HG02970 (cell line): ENCODE data around the gene GNG11.

ENCODE experiments used
- ATAC-seq: cut with Tn5 transposase; IDR thresholded peaks from one replicate; pipeline ENCODE4 v1.9.1; 2021; ENCODE audit warnings: mild to moderate bottlenecking, moderate library complexity, moderate number of reproducible peaks; ENCODE audit not compliant: unreplicated experiment, low FRiP score

GNG11 gene

DNA sequence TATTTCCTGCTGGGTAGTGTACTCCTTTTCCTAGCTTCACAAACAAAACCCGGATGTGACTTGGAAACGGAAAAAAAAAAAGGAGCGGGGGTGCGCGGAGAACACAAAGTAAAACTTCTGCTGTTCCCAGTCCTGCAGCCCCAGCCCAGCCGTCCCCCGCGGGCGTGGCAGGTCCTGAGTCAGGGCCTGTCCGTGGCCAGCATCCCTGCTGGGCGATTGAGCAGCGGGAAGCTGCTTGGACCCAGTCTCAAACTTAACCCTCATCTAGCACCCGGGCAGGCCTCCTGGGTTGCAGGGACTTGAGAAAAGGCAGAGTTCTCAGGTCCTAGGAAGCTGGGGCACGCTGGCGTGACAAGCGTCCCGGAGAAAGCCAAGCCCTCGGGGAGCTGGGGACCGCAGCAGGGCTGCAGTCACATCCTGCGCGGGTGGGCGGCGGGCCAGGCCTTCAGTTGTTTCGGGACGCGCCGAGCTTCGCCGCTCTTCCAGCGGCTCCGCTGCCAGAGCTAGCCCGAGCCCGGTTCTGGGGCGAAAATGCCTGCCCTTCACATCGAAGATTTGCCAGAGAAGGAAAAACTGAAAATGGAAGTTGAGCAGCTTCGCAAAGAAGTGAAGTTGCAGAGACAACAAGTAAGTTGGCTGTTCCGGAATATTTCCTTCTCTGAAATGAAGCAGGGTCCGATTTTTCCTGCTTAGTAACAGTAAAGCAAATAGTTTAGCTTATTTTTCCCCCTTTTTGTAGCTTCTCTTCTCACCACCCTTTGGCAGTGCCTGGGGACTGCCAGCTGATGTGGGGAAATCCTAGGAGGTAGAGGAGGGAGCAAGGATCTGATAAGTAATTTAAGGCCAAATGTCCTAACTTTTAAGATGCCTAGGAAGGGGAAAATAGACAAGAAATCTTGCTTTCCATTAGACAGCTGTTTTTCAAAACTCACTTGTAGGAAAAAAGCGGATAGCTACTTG lies at the start of gene GNG11:
Gene GNG11, plus strand, starts transcription at position 129 of the 960 bp plus-strand sequence. Its CDS starts 403 bp downstream, at position 532.
- ATAC-seq = peak; percentile 70

DNA sequence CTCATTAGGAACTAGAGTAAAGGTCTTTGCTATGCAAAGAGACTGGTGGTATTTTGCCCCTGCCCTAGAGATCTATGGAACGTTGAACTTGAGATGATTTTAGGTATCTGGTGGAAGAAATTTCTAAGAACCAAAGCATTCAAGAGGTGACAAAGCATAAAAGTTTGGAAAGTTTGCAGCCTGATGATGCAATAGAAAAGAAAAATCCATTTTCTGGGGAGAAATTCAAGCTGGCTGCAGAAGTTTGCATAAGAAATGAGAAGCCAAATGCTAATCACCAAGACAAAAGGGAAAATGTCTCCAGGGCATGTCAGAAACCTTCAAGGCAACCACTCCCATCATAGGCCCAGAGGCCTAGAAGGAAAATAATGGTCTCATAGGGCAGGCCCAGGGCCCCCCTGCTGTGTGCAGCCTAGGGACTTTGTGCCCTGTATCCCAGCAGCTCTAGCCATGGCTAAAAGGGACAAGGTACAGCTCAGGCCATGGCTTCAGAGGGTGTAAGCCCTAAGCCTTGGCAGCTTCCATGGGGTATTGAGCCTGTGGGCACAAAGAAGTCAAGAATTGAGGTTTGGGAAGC lies 47.4 kb upstream of the GNG11 start:
- no peak for ATAC-seq

DNA sequence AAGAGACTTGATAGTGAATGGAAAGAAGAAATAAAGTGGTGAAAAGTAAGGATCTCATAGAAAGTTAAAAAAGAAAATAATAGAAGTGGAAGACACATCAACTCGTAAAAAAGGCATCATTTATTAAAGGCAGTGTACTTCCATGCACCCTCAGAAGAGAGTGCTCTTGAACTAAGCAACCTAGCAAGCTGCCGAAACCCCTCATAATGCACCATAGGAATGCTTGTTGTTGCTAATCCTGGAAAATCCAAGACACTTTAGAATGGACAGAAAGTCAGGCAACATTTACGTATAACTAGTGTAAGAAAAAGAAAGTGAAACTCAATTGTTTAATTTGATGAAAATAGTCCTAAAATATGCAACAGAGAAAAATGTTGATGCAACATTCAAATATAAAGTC lies 43.8 kb upstream of the GNG11 start:
- no peak for ATAC-seq

DNA sequence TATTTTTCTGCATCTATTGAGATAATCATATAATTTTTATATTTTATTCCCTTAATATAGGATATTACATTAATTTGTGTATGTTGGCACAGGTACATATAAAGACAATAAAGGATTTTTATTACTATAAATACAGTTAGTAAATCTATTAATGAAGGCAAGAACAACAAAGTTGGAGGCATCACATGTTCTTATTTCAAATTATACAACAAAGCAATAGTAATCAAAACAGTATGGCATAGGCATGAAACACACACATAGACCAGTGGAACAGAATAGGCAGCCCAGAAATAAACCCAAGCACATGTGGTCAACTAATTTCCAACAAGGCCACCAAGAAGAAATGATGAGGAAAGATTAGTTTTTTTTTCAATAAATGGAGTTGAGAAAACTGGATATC lies 42.2 kb upstream of the GNG11 start:
- ATAC-seq = no peak

DNA sequence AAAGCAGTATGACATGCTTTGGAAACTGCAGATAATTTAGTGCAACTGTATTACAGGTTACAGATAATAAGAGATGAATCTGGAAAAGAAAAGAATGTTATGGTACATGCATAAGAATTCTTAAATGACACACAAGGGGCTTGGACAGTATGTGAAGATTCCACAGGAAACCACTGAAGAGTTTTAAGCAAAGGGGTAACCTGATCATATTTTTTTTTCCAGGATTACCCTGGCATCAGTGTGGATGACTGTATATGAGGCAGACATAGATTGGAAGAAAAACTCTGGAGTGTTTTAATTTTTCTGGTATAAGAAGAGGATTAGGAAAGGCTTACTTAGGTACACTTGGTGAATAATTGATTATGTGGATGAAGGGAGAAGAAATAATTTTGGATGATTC lies 39.1 kb upstream of the GNG11 start:
- ATAC-seq = no peak

DNA sequence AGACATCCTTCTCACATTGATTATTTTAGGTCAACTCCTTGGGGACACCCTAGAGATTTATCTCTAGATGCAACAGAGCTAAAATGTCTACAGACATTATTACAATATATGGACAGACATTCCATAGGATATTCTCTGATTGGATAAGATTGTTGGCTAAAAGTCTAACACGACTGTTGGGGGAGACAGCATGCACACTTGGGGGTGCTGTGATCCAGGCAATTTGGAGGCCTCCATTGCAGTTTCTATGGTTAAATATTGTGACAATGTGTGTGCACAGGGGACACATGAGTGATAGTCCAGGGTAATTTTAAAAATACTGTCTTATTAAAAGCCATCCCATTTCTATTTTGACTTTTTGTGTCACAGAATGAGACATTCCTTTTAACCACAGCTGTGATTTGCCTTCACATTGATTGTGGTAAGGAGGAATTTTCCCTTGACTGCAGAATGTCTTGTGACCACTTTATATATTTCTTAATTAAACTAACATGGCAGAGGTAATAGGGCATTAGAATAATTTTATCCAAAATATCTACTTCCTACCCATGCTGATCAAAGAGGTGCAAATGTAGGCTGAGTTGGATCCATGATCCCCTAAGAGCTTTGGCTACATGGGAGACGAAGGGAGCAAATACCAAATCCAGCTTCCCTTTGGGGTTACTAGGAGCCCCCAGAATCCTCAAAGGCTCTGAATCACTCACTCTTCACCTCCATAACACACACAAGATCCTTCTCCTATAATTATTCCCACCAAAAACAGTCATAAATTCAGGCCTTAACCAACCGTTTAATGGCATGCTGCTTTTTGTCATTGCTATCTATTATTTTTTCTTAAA lies 38.2 kb upstream of the GNG11 start:
- ATAC-seq = no peak

DNA sequence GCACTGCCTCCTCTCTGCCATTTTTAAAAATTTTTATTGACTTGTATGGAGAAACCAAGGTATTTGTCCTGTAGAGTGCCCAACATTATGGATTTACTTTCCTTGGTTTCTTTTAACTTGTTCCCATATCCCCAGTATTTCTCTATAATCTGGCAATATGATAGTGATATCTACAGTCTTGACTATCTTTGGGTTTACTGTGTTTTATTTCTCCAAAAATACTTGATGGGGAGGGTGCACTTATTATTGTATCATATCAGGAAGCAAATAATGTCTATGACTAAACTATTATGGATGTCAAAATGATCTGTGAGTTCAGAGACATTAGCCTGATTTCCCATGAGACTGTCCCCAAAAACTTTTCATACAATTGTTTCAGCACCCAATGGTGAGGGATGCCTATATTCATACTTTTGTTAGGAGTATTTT lies 37.6 kb upstream of the GNG11 start:
- ATAC-seq = no peak

DNA sequence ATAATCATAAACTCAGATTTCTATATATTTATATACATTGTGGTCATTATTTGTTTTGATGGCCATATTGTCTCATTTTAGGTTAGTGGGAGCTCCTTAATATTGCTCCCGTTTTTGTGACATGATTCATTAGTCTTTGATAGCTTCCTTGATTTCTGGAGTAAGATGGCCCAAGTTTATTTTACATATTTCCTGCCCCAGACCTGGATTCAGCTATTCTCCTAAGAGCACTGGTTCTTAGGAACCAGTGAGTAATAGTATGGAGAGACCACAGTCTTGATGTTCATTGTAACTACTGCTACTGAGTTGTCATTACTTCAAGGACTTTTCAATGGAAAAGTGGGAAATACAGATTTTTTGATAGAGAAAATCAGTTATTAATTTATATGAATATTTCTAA lies 37.0 kb upstream of the GNG11 start:
- ATAC-seq = no peak

DNA sequence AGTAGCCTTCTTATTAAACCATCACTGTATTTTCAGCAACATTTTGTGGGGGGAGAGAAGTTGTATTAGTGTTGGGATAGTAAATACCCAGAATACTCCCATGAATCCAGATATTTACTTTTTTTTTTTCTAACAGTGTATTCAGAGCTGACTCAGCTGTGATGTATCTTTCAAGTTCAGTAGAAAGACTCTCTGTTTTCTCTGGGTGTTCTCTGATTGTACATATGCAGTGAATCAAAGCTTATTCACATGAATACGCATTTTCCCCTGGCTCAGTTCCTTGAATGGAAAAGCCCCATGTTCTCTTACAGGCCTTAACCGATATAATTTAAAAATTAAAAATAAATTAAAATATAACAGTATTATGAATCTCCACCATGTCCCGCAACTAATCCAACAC lies 32.3 kb upstream of the GNG11 start:
- no peak for ATAC-seq

DNA sequence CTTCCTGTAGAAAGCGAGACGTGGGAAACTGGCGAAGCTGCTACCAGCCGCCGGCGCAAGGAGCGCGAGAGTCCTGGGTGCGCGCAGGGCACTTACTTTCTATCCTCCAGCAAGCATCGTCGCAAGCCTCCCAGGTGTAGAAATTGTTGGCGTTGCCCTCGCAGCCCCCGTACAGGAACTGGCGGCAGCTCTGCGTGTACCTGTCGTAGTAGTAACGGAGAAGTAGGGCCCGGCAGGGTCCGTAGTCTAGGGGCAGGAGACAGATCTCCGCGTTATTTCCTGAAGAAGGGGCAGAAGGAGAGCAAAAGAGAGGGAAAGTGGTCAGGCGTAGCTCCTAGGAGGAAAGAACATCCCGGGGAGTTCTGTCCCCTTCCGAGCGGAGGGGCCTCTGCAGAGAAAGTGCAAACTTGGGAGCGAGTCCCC lies 31.5 kb upstream of the GNG11 start:
- ATAC-seq = peak; percentile 45

DNA sequence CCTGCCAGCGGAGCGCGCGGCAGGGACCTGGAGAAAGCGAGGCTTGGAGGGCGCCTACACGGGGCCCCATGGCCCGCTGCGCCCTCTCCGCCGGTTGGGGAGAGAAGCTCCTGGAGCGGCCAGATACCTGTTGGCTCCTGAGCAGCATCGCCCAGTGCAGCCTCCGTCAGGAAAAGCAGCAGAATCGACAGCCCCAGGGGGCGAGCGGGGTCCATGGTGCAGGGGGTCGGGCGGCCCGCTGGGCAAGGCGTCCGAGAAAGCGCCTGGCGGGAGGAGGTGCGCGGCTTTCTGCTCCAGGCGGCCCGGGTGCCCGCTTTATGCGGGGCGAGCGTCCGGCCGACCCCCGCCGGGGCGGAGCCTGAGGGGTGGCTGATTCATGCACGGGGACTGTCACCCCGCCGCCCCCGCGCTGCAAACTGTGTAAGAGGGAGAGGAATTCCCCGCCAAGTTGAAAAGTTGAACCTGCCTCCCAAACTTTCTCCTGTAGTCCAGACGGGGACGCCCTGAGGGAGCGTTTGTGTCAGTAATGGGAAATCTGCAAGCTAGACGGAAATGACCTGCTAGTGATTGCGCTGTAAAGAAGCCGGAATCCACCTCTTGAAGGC lies 31.0 kb upstream of the GNG11 start, which contains the start of gene TFPI2:
Gene TFPI2, minus strand, starts transcription at position 290 of the 605 bp plus-strand sequence. Its CDS starts 75 bp downstream, at position 215.
- peak; percentile 43 for ATAC-seq

DNA sequence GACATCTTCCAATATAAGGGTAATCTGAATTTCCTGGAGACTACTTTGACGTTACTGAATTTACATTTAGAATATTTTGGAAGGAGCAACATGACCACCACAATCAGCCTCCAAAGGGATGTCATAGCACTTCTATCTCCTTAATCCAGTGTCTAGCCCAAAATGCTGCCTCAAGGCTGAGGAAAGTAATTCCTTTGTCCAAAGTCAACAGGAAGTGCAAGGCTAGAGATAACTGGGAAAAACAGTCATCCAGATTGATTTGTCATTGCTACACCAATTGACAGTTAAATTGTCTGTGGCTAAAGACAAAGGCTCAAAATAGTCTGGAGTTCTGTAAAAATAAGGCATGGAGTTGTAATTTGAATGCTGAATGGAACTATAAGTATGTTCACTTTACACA lies 27.1 kb upstream of the GNG11 start:
- ATAC-seq = no peak

DNA sequence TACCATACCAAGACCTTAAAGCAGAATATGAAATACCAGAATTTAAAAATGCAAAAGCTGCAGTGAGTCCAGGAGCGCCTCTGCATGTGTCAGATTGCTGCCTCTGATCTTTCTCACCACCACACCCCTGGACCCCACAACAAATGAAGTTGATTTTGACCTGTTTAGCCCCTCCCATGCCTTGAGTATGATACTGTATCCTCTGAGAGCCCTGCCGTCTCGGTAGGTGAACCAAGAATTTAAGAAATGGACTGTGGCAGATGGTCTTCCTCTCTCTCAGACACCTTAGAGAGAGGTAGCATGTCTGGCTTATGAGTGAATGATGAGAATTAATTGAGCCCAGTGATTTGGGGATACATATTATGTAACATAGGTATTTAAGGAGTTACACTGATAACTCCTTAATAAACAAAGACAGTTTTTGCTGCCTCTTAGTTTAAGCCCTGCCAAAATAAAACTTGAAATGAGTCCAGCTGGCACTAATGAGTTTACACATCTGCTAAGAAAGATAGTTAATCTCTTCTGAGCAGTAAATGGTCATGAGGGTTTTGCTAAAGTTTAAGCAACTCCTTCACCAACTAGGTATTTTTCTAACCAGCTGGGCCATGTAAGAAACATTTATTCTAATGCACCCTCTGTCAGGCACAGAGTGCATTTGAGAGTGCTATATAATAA lies 26.4 kb upstream of the GNG11 start:
- no peak for ATAC-seq

DNA sequence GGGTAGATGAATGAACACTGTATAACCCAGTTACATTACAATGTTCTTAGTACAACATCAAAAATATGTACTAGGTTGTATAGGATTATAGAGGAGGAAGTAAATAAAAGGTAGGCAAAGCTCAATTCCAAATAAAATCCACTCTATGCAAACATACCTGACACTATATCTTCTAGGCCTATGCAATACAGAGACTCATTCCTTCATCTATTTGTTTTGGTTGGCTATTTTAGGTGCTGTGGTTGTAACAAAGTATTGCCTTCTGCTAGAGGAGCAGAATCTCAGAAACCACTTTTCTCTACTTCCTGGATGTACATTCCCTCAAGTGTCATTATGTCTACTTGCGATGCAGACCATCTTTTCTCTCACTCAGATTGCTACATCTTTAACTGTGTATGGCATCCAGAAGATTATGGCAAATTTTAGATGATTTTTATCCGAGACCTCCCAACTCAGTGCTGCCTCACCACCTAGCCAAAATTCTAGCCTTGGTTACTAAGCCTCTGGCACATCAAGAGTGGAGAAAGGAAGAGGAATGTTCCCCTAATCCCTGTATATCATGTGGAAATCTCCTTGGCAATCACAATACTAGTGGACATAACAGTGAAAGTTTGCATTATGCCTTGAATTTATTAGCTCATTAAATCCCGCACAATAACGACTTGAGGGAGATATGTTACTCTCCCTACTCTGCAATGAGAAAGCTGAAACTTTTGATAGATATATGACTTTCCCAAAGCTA lies 25.5 kb upstream of the GNG11 start:
- no peak for ATAC-seq

DNA sequence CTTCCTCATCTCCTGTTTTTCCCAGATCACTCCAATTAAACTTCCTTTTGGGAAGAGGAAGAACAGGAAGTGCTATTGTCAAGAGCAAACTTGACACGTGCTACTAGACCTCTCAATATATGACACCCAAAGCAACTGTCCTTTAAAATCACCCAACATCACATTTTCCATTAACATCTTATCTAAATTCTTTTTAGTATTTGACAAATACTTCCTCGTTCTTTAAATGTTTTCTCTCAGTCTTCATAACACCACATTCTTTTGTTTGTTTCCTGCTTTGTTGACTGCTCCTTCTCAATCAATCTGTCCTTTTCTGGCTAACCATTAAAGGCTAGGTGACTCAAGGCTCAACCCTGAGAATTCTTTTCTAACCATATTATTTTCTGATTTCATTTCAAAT lies 23.9 kb upstream of the GNG11 start:
- no peak for ATAC-seq

DNA sequence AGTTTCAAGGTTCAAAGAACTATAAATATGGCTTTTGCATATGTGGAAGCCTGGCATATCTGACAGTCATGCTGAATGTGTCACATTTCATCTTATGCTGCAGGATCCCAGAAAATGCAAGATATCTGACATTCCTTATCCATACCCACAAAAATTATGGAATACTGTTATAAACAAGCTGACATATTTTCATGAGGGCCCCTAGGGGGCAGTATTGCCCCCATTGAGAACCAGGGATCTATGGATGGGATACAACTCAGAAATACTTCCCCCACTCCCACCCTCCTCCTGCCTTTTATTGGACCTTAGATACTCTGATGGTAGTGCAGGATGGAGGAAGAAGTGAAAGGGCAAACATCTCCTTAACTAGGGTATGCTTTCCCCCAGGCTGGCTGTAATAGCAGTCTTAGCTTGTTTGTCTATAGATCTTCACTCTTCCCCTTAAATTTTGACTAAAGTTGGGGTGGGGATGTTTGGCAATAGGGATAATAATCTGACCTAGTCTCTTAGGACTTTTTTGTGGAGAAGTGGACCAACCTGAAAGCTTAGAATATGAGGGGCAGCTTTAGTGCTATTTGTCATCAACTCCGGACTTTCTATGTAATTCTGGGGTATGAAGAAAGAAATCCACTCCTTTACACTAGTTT lies 18.6 kb upstream of the GNG11 start:
- no peak for ATAC-seq

DNA sequence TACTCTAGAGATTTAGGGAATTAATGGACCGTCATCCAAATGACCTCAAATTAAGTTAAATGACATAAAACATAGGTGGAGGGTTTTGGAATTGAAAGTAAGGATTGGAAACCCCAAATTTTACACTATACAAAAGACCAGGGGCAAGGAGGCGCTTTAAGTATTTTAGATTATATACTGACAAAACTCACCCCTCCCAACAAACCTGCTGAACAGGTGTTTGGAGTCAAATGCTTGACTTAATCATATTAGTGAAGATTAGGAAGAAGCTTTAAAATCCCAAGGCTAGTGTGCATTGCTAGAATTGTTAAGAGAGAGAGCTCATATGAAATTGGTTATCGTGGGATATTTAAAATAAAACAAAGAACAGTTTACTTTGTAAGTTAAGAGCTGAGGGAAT lies 15.3 kb upstream of the GNG11 start, which contains the start of gene GNGT1:
Gene GNGT1, plus strand, starts transcription at position 301 of the 400 bp plus-strand sequence. CDS start 180 bp downstream, outside the sequence.
- ATAC-seq = no peak
